ENCODE results near the gene SMIM5.

The SMIM5 gene

DNA sequence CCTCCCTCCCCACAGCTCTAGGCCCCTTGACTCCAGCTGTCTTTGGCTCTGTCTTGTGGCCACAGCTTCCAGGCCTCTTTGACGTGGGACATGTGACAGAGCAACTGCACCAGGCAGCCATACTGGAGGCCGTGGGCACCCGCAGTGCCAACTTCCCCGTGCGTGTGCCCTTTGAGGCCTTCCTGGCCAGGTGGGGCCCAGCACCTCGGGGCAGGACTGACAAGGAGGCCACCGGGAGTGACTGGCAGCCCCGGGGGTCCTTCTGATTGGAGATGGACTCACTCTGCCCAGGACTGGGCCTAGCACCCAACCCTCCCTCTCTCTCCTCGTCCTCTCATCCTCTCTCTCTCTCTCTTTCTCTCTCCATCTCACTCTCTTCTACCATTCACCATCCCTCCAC lies 30.1 kb upstream of the SMIM5 start:
- DNase-seq (ENCODE audit: low read depth in 2 of 2): no peak

DNA sequence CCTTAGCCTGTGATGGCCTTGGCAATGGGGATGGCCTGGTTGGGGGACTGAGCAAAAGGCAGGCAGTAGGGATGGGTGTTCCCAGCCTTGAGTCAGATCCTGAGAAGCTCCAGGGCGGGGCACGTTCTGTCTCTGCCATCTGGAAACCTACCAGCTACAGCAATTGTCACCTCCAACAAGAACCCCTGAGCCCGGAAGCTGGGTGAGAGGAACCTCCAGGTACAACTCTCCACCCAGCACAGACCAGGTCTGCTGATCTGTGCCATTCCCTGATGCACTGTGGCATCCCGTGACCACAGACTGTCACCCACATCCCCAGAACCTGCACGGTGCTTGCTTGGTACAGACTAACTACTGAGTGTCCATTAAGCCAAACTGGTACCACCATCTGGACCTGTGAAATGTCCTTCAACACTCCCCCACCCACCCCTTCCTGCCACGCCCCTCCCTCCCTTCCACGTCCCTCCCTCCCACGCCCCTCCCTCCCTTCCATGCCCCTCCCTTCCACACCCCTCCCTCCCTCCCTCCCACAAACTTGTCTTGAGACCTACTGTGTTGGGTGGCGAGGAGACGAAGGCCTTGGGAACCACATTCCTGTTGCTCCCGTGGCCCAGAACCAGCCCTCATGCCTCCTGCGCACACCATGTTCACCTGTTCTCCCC lies 29.1 kb upstream of the SMIM5 start:
- DNase-seq (ENCODE audit: low read depth in 2 of 2): no peak

DNA sequence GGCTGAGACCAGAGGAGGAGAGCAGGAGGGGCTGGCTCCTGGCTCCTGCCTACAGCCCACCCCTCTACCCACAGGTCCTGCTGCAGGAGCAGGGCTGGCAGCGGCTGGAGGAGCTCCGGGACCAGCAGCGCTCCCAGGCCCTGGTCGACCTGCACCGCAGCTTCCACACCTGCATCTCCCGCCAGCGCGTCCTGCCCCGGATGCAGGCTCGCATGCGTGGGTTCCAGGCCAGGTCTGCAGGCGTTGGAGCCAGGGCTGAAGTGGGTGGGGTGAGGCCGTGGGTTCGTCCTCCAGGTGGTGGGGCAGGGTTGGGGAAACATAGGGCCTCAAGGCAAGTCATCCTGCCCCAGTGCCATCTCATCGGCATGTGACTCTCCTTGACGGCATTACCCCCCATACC lies 27.4 kb upstream of the SMIM5 start:
- no peak for DNase-seq (ENCODE audit: low read depth in 2 of 2)

DNA sequence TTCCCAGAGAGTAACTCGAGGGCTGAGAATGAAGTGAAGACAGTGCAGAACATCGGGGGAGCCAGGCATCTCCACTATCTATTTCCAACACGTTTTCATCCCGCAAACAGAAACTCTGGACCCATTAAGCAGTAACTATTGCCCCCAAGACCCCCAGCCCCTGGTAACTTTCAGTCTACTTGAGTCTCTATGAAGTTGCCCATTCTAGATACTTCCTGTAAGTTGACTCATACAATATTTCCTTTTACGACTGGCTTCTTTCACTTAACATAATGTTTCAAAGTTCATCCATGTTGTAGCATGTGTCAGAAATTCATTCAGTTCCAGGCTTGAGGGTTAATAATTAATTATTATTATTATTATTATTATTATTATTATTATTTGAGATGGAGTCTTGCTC lies 26.1 kb upstream of the SMIM5 start:
- no peak for DNase-seq (ENCODE audit: low read depth in 2 of 2)

DNA sequence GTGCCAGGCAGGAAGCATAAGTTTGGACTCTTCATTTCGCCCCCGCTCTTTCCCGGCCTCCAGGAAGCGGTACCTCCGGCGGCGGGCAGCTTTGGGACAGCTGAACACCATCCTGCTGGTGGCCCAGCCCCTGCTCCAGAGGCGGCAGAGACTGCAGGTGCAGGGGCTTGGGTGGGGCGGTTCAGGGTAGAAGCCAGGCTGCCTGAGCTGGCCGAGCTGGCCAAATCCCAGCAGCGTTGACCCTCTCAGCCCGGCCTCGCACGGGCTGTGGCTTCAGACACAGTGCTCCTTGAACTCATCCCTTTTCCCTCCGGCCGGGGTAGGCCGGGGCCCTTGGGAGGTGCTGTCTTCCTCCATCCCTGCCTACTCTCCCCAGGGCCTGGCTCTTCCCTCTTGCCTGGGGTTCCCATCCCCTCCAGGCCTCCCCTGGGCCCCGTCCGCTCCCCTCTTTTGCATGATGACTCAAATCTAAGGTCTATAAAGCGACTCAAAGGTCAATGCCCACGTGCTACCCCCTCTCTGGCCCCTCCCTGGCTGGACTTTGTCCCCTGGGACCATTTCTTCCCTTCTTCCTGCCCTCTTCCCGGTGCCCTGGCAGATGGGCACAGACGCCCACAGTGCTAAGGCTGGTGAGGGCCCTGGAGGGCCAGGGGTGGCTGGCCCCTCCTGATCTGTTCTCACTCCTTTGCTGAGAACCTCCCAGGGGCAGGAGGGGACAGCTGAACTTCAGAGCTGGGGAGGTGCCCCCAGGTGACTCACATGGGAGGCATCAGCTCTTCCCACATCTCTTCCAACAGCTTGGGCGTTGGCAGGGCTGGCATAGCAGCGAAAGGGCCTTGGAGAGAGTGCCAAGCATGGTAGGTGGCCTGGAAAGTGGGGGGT lies 22.9 kb upstream of the SMIM5 start:
- no peak for DNase-seq (ENCODE audit: low read depth in 2 of 2)

DNA sequence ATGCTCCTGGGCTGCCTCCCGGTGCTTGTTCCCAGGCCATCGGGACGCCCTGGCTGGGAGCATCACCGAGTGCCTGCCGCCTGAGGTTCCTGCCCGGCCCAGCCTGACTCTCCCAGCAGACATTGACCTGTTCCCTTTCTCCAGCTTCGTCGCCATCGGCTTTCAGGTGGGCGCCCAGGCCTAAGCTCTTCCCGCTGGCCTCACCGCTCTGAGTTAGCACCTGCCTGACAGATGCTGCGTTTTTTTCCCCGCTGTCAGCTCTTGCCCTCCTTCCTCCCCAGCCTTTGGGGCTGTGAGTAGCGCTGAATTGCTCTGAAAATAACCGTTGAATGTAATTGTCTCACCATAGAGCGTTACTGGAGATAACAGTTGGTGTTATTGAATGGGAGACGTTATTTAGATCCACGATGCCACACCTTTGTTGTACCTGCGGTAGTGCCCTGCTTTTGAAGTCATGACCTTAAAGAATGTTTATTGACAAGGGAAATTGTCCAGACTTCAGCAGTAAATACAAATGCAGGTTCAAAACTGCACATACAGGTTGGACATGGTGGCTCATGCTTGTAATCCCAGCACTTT lies 21.3 kb upstream of the SMIM5 start:
- no peak for DNase-seq (ENCODE audit: low read depth in 2 of 2)

DNA sequence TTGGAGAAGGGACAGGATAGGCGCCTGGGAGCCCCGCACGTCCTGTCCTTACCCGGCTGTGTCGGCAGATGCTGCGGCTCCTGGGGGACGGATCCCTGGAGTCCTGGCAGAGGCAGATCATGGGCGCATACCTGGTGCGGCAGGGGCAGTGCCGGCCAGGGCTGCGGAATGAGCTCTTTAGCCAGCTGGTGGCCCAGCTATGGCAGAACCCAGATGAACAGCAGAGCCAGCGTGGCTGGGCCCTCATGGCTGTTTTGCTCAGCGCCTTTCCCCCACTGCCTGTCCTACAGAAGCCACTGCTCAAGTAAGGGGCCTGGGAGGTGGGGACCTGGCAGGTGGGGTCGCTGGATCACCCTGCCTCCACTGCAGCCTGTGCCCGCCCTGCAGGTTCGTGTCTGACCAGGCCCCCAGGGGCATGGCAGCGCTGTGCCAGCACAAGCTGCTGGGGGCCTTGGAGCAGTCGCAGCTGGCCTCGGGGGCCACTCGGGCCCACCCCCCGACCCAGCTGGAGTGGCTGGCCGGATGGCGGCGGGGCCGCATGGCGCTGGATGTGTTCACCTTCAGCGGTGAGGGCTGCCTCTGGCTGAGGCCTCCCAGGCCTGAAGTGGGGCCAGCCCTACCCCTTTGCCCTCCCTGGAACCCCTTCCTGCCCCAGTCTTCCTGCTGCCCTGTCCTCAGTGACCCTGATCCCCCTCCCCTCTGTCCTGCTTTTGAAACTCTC lies 20.2 kb upstream of the SMIM5 start:
- DNase-seq (ENCODE audit: low read depth in 2 of 2): no peak

DNA sequence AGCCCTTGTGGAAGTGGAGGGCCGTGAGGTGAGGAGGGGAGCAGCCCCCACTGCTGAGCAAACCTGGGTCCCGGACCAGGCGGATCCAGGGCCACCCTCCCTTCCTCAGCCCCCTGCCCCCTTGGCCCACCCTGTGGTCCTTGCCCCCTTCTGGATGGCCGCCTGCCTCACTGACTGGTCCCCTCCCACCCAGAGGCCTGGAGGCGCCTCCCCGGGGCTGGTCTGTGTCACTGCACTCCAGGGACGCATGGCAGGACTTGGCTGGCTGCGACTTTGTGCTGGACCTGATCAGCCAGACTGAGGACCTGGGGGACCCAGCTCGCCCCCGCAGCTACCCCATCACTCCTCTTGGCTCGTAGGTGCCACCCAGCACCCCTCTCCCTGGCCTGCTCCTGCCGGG lies 19.2 kb upstream of the SMIM5 start:
- DNase-seq (ENCODE audit: low read depth in 2 of 2): no peak

DNA sequence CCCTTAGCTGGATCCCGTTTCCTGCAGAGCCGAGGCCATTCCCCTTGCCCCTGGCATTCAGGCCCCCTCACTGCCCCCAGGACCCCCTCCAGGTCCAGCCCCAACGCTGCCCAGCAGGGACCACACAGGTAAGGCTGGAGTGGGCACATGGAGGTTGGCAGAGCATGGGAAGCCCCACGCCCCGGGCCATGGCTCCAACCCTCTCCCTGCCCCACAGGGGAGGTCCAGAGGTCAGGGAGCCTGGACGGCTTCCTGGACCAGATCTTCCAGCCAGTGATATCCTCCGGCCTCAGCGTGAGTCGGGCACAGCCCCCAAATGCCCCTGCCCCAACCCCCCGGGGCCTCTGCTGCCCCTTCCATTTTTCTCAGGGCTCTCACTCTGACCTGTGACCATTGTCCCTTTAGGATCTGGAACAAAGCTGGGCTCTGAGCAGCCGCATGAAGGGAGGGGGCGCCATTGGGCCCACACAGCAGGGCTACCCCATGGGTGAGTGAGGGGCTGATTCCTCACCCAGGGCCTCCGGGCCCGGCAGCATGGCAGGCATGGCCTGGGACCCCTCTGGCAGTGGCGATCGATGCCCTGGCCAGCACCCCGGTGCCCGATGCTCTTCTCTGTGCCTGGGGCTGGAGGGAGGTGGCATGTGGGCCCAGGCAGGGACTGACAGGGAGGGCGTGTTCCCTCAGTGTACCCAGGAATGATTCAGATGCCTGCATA lies 18.5 kb upstream of the SMIM5 start:
- no peak for DNase-seq (ENCODE audit: low read depth in 2 of 2)

DNA sequence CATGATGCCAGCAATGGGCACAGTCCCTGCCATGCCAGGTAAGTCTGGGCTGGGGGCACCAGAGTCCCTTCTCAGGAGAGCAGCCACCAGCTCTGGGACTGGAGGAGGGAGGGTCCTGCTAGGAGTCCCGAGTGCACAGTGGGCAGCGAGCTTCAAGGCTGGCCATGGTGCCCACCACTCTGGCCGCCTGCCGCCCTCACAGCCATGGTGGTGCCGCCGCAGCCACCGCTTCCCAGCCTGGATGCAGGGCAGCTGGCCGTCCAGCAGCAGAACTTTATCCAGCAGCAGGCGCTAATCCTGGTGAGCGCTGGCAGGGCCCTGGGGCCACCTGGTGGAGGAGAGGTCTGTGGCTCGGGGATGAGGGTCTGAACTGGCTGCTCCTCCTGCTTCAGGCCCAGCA lies 17.9 kb upstream of the SMIM5 start:
- no peak for DNase-seq (ENCODE audit: low read depth in 2 of 2)

DNA sequence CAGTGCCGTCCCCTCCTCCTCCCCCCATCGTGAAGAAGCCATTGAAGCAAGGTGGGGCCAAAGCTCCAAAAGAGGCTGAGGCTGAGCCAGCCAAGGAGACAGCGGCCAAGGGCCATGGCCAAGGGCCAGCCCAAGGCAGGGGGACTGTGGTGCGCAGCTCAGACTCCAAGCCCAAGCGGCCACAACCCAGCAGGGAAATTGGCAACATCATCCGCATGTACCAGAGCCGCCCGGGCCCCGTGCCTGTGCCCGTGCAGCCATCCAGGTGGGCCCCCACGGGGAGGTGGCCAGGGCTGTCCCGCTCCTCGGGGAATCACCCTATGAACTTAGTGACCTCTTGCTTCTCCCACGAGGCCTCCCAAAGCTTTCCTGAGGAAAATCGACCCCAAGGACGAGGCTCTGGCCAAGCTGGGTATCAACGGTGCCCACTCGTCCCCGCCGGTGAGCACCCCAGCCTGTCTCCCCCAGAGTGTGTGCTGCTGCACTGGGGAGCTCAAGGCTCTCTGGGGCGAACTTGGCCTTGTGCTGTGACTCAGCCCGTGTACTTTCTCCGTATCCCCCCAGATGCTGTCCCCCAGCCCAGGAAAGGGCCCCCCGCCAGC lies 16.6 kb upstream of the SMIM5 start:
- DNase-seq (ENCODE audit: low read depth in 2 of 2): no peak

DNA sequence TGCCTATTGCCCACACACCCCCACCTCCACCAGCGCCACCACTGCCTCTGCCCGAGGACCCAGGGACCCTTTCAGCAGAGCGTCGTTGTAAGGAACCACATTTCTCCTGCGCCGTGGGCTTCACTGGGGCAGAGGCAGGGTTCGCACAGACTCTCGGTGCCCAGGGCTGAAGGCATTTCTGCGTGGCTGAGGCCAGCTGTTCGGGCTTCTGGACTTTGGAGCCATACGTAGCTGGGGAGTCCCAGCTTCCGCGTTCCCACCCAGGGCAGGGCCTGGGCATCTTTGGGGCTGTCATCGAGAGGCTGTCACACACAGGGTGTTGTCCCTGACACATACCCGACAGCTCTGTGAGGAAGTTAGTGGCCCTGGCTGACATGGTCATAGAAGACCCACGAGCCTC lies 16.0 kb upstream of the SMIM5 start:
- no peak for DNase-seq (ENCODE audit: low read depth in 2 of 2)

DNA sequence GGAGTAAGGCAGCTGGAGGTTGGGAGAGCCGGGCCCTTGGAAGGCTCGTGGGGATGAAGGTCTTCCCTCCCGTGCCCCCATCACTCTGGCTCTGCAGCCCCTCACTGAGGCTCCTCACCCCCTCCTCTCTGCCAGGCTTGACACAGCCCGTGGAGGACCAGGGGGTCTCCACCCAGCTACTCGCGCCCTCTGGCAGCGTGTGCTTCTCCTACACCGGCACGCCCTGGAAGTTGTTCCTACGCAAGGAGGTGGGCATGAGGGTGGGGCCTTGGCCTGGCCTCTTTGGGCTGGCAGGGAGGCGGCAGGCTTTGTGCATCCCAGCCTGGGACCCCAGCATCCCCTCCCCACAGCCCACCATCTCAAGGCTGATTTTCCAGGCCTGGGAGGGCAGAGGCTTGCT lies 15.6 kb upstream of the SMIM5 start:
- DNase-seq (ENCODE audit: low read depth in 2 of 2): no peak

DNA sequence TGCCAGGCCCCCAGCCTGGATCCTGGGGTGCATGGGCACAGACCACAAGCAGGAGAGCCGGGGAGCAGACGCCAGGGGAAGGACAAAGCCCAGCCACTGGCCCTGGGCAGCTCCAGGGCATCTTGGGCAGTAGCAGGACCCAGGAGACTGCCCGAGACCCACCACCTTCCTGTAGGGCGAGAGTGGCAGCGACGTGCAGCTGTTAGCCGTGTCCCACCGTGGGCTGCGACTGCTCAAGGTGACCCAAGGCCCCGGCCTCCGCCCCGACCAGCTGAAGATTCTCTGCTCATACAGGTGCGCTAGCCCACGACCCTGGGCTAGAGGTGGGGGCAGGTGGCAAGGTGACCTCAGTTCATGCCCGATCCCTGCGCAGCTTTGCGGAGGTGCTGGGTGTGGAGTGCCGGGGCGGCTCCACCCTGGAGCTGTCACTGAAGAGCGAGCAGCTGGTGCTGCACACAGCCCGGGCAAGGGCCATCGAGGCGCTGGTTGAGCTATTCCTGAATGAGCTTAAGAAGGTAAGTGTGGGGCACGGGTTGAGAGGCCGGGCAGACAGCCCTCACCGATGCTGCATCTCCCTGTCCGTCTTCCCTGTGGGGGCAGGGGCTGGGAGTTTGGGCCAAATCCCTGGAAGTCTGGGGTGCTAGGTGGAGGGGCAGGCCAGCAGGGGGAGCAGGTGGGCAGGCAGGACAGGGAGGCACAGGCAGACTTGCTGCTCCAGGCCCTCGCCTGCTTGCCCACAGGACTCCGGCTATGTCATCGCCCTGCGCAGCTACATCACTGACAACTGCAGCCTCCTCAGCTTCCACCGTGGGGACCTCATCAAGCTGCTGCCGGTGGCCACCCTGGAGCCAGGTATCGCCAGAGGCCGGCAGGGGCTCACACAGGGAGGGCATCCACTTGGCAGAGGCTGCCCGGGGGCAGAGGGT lies 13.5 kb upstream of the SMIM5 start:
- DNase-seq (ENCODE audit: low read depth in 2 of 2): no peak

DNA sequence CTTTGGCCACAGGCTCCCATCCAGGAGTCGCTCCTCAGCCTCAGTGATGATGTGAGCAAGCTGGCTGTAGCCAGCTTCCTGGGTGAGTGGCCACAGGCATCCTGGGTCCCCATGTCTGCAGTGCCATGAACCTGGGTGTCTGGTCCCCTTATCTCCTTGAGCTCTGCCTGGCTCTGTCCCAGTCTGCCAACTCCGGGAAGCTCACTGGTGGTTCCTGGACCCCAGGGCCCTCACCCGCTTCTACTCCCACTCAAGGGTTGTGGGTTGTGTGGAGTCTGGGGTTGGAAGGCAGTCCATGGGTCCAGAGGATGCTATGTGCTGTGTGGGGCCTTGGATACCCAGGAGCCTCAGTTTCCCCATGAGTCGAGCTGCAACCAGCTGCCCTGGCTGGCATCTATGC lies 11.7 kb upstream of the SMIM5 start:
- DNase-seq (ENCODE audit: low read depth in 2 of 2): no peak

DNA sequence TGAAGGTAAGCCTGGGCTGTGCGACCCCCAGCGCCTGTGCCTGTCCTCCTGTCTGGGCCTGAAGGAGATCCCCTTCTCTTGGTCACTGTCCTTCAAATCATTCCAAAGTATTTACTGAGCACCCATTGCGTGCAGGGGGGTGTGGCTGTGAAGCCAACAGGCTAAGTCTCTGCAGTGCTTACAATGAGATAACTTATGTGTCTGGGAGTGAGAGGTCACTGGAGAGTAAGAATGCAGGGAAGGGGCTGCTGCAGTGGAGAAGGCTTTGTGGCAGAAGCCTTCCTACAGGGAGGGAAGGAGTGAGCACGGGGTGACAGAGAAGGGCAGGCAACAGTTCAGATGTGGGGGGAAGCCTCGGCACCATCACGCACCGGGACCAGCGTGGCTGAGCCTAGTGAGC lies 11.2 kb upstream of the SMIM5 start:
- DNase-seq (ENCODE audit: low read depth in 2 of 2): no peak

DNA sequence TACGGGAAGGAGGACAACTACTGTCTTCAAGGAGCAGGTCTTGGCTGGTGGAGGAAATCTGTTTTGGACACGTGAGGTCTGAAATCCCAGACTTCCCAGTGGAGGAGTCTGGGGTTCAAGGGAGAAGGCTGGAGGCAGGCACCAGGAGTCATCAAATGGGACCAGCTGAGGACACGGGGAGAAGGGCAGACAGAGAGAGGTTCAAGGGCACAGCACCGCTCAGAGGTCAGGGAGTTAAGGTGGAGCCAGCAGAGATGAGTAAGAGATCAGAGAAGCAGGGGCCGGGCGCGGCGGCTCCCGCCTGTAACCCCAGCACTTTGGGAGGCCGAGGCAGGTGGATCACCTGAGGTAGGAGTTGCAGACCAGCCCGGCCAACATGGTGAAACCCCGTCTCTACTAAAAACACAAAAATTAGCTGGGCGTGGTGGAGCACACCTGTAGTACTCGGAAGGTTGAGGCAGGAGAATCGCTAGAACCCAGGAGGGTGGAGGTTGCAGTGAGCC lies 10.4 kb upstream of the SMIM5 start:
- DNase-seq (ENCODE audit: low read depth in 2 of 2): no peak

DNA sequence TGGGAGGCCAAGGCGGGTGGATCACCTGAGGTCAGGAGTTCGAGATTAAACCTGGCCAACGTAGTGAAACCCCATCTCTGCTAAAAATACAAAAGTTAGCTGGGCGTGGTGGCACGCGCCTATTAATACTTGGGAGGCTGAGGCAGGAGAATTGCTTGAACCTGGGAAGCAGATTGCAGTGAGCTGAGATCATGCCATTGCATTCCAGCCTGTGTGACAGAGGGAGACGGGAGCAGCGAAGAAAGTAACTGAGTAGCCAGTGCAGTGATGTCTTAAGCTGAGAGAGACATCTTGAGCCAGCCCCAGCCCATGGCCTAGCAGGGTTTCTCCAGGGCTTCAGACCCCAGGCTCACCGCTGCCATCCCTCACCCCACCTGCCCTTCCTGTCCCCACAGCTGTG lies 9.8 kb upstream of the SMIM5 start:
- DNase-seq (ENCODE audit: low read depth in 2 of 2): no peak

DNA sequence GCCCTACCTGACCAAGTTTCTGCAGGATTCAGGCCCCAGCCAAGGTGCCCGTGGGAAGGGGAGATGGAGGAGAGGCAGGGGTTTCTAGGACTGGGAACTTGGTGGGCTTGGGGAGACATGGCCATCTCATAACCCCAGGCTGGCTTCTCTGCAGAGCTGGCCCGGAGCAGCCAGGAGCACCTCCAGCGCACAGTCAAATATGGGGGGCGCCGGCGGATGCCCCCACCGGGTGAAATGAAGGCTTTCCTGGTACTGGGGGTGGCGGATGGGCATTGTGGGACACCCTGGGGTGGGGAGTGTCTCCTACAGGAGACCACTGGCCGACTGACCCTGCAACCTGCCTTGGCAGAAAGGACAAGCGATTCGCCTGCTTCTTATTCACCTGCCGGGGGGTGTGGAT lies 9.2 kb upstream of the SMIM5 start:
- DNase-seq (ENCODE audit: low read depth in 2 of 2): no peak

DNA sequence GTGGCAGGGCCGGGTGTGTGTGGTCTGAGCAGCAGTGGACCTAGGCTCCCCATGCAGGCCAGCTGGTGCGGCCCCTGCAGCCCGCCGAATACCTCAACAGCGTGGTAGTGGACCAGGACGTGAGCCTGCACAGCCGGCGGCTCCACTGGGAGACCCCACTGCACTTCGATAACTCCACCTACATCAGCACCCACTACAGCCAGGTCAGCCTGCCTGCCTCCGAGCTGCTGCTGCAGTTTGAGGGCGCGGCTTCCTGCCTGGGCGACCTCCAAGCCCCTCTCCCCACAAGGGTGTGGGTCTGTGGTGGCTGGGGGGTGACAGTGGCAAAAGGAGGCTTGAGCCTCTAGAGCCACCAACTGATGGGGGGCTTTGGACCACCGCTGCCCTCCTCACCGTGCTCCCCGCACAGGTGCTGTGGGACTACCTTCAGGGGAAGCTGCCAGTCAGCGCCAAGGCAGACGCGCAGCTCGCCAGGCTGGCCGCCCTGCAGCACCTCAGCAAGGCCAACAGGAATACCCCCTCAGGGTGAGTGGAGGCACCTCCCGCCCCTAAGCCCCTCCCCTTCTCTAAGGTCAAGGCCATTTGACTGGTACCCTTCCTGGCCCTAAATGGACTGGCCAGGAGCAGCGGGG lies 8.4 kb upstream of the SMIM5 start:
- no peak for DNase-seq (ENCODE audit: low read depth in 2 of 2)

All from stimulated activated CD8-positive, alpha-beta memory T cell treated with anti-CD3 and anti-CD28 coated beads, Interleukin-15, amount 100 ng/mL, for 4 hours (primary cell).